Suppressor macrophage treated with lipopolysaccharide for 4 hours (primary cell): ENCODE measurements around the gene CSNK1G1.
"Not testable (repeated sequence)": the region's sequence is repeated elsewhere in the genome, so short reads cannot be mapped to it uniquely, and the experiment has no call there.

Experiments
- DNase-seq: peaks from one replicate; pipeline ENCODE4 v3.0.0-alpha.2; 2020

The CSNK1G1 gene

GRCh38 chr15:64236156-64236894, 119.6 kb downstream of the CSNK1G1 start:
- DNase-seq: no peak

GRCh38 chr15:64235552-64235951, 120.4 kb downstream of the CSNK1G1 start:
- DNase-seq: no peak

- no peak for DNase-seq
Observed at GRCh38 chr15:64233299-64233698, 122.7 kb downstream of the CSNK1G1 start.

- peak; percentile 5 for DNase-seq
Observed at GRCh38 chr15:64232400-64232799, 123.6 kb downstream of the CSNK1G1 start.

GRCh38 chr15:64229129-64229724, 126.7 kb downstream of the CSNK1G1 start:
- DNase-seq: no peak

GRCh38 chr15:64225804-64226203, 130.2 kb downstream of the CSNK1G1 start:
- no peak for DNase-seq

- DNase-seq: no peak
Observed at GRCh38 chr15:64224511-64224910, 131.5 kb downstream of the CSNK1G1 start.

- no peak for DNase-seq
Observed at GRCh38 chr15:64223882-64224281, 132.1 kb downstream of the CSNK1G1 start.

- DNase-seq: peak; percentile 14
Observed at GRCh38 chr15:64222573-64223366, 133.2 kb downstream of the CSNK1G1 start.

GRCh38 chr15:64221911-64222310, 134.1 kb downstream of the CSNK1G1 start:
- DNase-seq: not testable (repeated sequence)

GRCh38 chr15:64217429-64217750, 138.6 kb downstream of the CSNK1G1 start:
- DNase-seq: not testable (repeated sequence)

- no peak for DNase-seq
Observed at GRCh38 chr15:64216730-64217428, 139.1 kb downstream of the CSNK1G1 start.

- DNase-seq: no peak
Observed at GRCh38 chr15:64216196-64216595, 139.8 kb downstream of the CSNK1G1 start.

GRCh38 chr15:64213646-64214045, 142.3 kb downstream of the CSNK1G1 start:
- DNase-seq: no peak

- no peak for DNase-seq
Observed at GRCh38 chr15:64211696-64212095, 144.3 kb downstream of the CSNK1G1 start.

- DNase-seq: no peak
Observed at GRCh38 chr15:64210371-64210770, 145.6 kb downstream of the CSNK1G1 start.

- DNase-seq: peak; percentile 35
Observed at GRCh38 chr15:64209680-64210334, 146.2 kb downstream of the CSNK1G1 start.

- no peak for DNase-seq
Observed at GRCh38 chr15:64205202-64205601, 150.8 kb downstream of the CSNK1G1 start.

GRCh38 chr15:64197425-64197824, 158.5 kb downstream of the CSNK1G1 start:
- DNase-seq: no peak

- no peak for DNase-seq
Observed at GRCh38 chr15:64193971-64194370, 162.0 kb downstream of the CSNK1G1 start.

- no peak for DNase-seq
Observed at GRCh38 chr15:64191971-64192830, 163.8 kb downstream of the CSNK1G1 start.
